HG03060 (cell line): ENCODE results near the gene PLXNB1.

Source experiments
- ATAC-seq: cut with Tn5 transposase; IDR thresholded peaks from one replicate; pipeline ENCODE4 v1.9.1; 2021; ENCODE audit warnings: low read depth, moderate number of reproducible peaks; ENCODE audit not compliant: unreplicated experiment

Gene PLXNB1

DNA sequence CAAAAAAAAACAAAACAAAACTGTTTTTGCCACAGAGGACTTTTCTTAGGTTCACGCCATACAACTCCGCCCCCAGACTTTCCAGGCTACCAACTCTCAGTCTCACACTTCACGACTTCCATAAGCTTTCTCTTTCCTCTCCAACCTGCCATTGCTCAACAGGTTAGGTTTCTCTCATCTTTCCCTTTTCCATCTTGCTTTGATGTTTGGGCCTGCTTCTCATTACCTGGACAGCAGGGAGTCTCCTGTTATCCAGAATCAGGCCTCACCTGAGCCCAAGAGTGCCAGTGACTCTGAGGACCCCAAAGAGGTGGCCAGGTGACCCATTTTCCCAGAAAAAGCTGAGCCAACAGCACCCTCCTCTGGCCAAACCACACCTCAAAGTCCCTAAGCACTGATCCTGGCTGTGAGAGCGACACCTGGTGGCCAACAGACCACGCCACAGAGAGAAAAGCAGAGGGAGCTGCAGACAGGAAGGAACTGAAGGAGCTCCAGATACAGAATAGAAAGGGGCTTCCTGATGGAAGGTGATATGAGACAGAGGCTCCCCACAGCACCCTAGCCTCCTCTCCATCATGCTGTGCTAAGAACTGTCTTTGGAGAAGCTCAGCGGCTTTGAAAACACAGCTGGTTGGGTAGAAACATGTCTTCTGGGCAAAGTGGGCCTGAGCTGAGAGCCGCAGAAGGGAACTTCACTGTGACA is 6.0 kb upstream of the PLXNB1 start:
- no peak for ATAC-seq

DNA sequence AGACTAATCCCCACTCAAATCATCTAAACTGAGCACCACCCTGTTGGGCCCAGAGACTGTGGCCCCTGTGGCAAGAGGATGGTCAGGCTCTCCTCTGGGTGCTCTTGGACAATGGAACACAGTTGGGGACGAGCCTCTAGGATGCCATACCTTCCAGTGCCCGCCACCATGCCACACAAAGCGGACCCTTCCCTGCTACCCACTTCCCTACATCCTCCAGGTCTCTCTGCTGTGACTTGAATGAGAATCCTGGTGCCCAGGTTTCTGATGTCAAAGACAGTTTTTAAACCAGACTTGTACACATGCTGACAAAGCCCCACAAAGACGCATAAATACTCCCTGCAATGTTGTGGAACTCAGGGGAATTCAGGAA is 5.3 kb upstream of the PLXNB1 start:
- ATAC-seq: no peak

DNA sequence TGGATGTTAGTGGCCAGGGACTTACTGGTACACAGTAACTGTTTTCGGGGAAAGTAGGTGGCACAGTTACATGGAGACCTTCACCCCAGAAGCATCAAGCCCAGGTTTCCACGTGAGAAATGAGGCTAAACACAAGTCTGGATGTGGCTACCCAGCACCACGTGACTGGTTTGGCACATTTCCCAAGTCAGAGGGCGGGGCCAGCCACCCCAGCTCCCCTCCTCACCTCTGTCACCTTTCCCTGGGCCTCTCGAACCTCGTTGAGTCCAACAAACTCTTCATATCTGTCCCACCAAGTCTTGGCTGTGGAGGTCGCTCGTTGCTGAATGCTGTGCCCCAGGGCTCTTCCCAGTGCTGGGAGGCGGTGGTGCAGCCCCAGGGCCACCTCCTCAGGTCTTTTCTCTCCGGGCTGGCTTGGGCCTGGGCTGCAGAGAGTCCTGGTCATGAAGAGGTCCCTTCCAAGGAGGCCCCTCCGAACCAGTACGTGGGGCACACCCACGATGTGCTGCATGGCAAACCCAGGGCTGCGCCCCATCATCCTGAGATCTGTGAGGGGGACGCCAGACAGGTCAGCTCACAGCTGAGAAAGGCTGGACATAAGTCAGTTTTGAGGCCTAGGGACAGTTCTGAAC is 4.8 kb upstream of the PLXNB1 start:
- no peak for ATAC-seq

DNA sequence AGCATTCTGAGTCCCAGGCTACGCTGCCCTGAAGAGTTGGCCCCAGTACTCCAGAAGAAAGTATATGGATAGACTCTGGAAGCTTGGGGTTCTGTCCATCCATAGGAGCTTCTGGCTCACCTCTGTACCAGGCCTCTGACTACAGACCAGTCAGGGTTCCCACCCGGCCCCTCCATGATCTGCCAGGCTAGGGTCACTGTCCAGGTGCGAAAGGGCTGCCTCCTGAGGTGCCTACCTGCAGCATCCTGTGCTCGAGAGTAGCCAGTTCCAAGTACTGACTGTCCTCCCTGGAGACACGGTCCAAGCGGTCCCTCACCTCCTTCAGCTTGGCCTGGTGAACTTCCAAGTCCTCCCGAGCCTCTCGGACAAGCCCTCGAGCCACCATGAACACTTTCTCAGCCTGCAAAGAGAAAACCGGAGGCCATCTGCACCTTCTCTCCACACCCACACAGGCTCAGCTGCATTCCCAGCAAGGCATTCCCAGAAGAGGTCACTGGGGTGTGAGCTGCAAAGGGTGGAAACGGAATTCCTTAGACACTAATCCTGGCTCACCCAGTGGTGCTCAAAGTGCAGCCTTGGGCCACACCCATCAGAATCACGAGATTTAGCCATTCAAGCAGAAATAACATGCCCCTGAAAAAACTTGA is 3.7 kb upstream of the PLXNB1 start:
- ATAC-seq: no peak

DNA sequence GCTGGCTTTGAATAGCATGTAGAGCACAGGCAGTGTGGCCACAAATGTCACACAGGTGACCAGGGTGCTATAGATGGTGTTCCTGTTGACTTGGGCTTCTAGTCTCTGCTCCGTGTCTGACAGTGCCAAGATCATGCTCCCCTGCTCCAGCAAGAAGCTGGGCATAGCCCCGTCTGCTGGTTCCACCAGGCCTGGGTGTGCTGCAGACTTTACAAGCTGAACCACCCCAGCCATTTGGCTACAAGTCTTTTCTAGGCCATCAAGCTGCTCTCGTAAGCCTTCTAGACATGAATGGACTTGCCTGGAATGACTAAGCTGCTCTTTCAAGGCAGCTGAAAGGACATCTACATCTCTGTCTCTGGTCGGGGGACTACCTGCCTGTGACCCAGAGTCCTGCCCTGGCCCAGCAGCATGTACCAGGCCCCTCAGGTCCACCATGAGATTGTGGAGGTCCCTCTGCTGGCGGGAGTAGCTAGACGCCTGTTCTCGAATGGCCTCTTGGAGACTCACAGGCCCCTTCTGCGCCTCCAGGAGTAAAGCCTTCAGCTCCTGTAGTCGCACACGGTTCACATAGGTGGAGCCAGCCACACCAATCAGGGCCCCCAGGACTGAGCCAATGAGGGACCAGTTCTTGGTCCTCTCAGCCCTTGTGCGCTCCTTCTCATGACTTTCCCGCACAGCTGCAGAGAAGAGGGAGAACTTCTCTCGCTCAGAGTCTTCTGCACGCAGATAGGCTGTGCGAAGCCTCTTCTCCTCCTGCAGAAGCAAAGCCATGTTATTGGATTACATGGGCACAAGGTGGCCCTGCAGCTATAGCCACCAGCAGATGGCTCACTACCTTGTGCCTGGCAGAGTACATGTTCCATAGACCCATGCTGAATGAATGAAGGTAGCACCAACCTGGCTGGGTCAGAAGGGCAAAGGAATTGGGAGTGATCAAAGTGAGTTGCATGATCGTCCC is 2.8 kb upstream of the PLXNB1 start:
- no peak for ATAC-seq

DNA sequence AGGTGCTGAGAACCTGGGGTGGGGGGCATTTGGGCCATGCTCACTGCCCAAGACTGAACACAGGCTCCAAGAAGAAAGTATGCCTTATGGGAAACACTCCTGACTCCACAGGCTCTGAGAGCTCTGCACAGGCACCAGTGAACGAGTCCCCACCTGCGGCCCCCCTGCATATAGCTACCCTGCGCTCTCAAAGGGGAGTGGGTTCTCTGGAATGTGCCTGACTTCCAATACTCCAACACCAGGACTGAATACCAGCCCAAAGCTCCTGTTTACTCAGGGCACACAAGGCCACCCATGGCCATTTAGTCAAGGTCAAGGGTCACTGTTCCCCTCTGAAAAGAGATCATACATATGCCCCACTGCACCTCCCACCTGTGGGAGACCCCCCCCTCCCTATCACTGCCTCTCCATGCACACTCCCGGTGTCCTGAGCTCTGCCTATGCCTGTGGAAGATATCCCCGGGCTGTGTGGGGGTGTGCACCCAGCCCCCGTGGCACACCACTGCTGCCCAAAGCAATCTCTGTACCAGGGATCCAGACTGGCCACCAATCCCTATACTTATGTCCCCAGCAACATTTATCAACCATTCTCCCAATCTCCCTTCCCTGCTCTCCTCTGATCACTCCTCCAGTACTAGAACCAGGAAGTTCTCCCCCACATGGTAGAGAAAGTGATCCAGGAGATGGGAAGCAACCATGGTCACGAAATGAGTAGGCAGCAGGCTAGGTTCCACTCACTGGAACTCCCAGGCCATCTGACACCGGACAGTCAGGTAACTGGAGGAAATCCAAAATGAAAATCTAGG is 1.5 kb upstream of the PLXNB1 start:
- no peak for ATAC-seq

DNA sequence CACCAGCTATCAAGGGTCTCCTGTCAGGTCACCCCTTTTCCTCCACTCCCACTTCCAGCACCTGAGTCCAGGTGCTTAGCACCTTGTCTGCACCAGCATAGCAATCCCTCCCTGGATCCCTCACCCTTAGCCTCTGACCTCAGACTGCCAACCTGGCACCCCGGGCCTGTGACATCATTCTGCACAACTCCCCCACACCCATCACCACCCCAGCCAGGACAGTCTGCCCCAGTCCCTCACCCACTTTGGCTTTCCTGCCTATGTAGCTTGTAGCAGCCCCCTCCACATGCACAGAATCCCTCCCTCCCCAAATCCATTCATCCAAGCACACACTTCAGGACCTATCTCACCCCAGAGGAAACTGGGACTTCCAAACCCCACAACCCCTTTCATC is 819 bp upstream of the PLXNB1 start:
- no peak for ATAC-seq

DNA sequence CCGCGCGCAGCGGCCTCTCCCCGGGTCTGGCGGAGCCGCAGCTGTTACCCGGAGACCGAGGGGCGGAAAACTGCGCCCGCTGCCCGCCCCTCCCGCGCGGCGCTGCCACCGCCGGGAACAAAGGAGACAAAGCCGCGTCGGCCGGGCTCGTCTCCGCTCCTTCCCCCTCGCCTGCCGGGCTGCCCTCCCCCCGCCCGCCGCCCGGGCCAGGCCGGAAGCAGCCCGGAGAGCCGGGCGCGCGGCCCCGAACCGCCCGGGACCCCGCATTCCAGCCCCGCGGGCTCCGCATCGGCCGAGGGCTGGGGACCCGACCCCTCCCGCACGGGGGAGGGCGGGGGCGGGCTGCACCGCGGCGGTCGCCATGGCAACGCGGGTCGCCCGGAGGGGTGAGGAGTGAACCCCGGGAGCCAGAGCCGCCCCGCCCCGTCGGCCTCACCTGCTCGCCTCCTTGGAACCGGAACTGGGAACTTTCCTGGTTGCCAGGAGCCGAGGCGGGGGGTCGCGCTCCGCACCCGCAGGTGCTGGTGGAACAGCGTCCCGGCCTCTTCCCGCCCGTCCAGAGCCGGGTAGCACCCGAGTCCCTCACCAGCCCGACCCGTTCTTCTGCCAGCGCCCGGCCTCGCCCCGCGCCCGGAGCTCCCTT is 448 bp downstream of the PLXNB1 start:
- ATAC-seq: no peak

DNA sequence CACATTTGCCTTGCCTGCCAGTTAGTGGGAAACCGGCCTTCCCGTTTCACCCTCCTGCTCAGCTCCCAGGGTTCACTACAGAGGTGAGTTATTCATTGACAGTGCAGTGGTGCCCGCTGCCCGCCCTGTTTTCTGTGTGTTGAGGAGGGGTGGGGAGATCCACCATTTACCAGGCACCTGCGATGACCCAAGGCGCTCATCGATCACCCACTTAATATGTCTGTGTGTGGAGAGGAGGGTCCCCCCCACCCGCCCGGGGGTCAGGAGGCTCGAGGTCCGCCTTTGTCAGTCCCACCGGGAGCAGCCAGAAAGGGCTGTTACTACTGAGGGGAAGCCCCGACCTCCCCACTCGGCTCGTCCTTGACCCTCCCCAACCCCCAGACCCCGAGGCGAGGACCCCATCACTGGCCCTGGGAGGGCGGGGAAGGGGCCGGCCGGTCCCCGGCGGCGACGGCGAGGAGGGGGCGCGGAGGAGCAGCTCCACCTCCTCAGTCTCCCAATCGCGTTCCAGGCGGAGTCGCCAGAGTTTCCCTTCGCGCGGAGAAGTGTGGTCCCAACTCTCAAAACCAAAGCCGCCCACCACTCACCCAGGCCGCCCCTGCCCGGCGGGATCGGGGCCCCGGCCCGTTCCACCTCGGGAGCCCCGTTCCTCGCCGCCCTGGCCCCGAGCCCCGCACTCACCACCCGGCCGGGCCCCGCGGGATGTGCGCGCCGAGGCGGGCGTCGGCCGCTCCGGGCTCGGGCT is 1.1 kb downstream of the PLXNB1 start:
- no peak for ATAC-seq

DNA sequence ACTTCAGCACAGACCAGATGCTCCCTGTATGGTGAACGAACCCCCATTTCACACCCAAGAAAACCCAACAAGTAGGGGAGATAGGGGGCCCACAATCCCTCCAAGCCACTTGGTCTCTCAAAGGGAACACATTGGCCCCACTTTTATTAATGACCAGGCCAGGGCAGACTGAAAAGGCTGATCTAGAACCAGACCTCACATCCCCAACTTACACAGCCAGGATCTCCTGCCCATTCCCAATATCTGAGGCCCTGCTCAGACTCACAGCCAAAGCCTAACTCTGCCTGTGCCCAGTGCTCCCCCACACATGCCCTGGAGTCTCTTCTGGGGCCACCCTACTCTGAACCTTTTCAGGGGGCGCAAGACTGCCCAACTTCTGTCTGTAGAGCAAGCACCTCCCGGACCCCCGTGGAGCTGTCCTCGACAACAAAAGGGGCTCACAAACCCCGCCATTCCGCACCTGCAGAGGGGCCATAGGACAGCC is 1.8 kb downstream of the PLXNB1 start:
- no peak for ATAC-seq

DNA sequence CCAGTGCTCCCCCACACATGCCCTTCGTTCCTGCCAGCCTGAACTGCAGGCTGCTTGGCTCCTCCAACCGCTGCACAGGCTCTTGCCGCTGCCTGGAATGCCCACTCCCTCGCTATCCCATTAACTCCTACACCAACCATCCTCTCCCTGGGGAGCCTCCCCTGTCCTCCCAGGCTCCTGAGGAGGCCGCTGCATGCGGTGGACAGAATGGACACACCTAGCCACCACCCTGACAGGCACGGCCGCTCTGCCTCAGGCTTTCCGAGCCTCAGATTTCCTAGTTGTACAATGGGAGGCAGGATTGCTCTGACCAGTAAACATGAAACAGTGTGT is 2.3 kb downstream of the PLXNB1 start:
- no peak for ATAC-seq

DNA sequence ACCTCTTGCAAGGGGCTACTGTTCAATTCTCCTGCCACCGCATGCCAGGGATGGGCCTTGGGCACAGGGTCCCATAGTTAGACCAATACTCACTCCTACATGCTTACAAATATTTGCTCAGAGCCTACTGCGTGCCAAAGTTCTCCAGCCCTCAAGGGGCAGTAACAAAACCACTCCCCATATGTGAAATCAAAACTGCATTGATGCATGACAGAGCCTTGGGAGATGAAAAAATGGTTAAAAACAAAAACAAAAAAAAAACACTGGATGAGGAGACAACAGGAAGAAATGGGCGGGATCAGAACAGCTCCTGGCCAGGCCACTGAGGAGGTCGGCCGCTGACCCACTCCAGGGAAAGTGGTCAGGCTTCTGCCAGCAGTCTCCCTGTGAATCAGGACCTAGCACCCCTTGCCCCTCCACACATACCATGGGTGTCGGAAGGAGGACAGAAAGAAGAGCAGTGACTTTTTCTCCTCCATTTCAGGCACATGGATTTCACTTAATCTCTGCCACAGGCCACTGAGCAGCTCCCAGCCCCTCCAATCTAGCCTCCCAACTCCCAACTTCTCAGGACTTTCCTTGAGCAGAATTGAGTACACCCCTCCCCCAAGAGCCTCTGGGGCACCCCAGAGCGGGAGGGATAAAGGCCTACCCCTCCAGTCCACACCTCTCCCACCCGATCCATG is 2.8 kb downstream of the PLXNB1 start:
- no peak for ATAC-seq

DNA sequence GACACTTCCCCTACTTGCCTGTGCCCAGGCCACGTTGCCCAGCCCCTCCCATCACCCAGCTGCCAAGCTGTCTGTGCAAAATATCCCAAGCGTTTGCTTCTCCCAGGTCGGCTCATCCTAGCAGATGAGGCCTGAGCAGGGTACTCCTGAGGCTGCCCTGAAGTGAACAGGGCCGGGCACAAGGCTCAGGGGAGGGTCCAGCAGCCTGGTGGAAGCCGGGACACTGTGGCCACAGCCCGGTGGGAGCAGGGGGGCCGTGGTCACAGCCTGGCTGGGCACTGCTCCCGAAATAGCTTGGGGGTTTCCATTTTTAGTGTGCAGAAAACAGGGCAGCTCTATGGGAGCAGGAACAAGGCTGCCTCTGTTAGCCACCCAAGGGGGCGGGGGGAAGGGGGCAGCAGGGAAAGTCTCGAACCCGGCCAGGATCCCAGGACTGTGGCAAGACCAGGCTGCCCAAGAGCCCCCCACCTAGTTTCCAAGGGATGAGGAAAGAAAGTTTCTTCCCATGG is 3.4 kb downstream of the PLXNB1 start:
- no peak for ATAC-seq

DNA sequence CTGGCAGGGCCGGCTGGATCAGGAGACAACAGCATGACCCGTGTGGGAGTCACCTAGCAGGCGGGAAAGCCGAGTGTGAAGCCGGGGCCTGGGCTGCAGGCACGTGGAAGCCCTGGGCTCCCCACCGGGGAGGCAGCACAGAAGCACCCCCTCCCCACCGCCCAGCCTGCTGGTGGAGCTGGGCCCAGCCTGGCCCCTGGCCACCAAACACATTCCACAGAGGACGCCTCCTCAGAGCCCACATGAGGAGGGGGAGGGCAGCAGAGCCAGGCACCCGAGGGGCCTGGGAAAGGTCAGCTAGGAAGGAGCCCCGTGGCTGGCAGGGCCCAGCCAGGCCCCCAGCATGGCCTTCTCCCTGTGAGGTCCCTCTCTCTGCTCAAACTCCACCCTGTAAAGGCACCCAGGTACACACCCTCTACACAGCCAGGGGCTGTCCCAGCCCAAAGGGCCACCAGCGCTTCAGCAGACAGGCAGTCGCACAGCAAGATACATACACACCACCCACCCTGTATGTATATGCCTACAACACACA is 4.5 kb downstream of the PLXNB1 start:
- no peak for ATAC-seq

DNA sequence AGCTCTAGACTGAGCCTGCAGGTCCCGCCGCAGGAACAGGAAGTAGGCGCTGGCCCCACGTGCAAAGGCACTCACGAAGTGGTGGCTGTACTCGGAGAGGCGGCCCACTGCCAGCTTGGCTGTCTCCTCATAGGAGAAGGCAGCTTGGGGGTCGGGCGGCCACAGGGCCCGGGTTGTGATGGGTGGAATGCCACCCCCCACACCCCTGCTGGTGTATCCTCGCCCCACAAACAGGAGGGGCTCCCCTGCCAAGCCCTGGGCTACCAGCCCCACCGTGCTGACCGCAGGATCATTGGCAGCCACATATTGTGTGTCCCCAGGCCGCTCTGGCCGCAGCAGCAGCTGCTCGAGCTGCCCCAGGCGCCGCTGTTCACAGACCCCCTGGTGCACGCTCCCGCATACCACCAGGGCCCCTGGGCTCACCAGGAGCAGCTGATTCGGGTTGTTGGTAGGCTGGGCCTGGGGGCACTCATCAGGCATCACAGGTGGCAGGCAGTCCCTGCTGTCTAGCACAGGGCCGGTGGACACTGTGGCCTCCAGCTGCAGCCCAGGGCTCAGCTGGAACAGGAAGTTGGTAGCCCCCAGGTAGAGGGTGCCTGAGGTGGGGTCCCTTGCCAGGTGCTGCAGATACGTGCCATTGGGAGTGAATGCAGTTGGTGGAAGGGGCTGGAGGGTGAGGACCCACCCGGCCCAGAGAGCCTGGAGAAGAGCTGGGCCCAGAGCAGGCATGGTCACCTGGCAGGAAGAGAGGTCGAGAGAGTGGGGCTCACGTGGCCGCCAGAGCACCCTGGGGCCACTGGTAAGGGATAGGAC is 5.8 kb downstream of the PLXNB1 start:
- ATAC-seq: no peak

DNA sequence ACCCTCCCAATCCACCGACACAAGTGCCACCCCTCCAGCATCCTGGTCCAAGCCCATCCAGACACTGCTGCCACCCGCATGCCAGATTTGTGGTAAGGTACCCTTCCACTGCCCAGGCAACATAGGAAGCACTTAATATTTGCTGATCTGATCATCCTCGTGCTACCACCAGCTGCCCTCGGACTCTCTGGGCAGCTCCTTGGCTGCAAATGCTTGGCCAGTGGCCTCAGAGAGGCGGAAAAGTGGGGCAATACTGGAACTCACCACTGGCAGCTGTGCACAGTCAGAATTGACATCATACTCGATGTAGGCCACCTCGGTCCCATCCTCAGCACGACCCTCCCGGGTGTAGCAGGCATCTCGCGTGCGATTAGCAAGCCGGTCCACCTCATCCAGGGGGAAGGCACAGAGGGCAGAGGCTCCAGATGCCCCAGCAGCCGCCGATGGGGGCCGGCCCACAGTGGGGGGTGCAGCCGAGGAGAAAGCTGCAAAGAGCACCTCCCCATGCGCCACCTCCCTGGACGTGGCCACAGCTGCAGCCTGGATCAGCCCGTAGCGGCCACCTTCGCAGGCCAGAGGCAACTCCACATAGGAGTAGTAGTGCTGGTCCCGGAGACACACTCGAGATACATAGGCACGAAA is 6.5 kb downstream of the PLXNB1 start:
- no peak for ATAC-seq

DNA sequence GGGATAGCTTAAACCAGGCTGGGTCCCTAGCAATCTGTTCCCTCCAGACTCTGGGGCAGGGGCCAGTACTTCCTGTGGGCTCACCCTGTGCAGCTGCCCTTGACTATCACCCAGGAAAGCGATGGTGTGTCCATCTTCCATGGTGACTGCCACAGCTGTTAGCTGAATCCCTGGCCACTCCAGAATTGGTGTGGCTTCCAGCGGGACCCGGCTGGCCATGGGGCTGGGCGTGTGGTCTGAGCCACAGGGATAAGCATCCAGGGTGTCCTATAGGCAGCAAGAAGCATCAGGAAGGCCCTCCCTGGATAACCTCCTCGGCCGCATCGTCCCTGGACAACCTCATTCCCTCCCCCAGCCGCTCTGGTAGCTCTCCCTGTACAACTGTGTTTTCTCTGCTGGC is 7.2 kb downstream of the PLXNB1 start:
- no peak for ATAC-seq
